Endothelial cell of hepatic sinusoid (primary cell): ENCODE results near the gene TXNDC5.

Experiments used
- in situ Hi-C: cut with HindIII; loops from 2 replicates; pipeline ENCODE4 v1.10.0; 2017; ENCODE audit warnings: low sequenced_read_pairs

TXNDC5 gene

DNA sequence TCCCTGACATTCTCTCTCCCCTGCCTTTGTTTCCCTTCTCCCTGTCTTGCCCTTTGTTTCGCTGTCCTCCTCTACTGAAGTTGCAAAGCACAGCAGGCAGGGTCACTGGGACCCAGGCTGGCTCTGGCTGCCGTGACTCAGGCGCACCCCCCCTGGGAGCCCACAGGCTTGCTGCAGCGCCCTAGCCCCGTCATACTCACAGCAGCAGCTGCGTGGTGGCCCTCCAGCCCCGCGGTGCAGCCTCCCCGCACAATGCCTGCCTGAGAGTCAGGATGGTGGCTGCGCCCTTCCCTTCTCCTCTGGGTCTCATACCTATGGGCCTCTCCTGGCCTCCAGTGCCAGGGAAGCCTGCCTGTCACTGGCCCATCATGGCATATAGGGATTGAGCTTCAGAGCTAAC lies 41.7 kb downstream of the TXNDC5 start:
- in situ Hi-C loops, result no loop called here

GRCh38 chr6:7866526-7866925 lies 44.1 kb downstream of the TXNDC5 start:
- in situ Hi-C loops, result no loop called here

DNA sequence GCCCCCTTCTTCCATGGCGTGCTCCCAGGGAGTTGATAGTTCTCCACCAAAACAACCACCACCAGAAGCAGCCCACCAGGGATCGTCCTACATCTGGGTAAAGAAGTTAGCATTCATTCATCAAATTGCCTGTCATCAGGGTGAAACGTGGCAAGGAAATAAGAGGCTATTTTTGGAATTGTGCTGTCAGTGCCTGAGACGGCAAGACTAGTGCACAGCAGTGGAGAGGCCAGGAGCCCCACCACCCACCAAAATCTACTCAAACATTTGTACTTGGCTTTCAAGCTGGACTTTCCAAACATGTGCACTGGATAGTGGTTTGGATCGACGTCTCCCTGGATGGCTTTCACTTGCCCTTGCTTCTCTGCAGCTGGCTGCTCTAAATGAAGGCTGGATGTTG lies 44.8 kb downstream of the TXNDC5 start:
- in situ Hi-C loops, result no loop called here

DNA sequence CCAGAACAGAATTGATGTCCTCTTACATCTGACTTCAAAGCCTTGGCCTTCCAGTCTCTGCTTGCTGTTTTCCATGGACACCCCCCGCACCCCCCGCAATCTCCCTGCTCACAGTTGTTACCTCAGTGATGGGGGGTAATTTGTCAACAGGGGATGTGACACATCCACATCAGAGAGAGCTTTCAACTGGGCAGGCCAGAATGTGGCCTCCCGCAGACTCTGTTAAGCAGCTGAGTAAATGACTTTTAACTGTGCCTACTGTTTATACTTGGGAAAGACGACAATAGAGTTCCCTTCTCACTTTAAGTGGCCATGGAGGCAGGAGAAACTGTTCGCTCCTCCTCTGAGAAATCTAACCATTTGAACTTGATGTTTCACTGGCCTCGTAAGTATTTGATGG lies 51.0 kb downstream of the TXNDC5 start:
- in situ Hi-C loops, result no loop called here

GRCh38 chr6:7851780-7852179 lies 58.8 kb downstream of the TXNDC5 start:
- in situ Hi-C loops, result no loop called here

GRCh38 chr6:7848229-7848628 lies 62.4 kb downstream of the TXNDC5 start:
- in situ Hi-C loops, result no loop called here

- in situ Hi-C loops, result no loop called here
These were observed 63.4 kb downstream of the TXNDC5 start for GRCh38 chr6:7846966-7847818.

DNA sequence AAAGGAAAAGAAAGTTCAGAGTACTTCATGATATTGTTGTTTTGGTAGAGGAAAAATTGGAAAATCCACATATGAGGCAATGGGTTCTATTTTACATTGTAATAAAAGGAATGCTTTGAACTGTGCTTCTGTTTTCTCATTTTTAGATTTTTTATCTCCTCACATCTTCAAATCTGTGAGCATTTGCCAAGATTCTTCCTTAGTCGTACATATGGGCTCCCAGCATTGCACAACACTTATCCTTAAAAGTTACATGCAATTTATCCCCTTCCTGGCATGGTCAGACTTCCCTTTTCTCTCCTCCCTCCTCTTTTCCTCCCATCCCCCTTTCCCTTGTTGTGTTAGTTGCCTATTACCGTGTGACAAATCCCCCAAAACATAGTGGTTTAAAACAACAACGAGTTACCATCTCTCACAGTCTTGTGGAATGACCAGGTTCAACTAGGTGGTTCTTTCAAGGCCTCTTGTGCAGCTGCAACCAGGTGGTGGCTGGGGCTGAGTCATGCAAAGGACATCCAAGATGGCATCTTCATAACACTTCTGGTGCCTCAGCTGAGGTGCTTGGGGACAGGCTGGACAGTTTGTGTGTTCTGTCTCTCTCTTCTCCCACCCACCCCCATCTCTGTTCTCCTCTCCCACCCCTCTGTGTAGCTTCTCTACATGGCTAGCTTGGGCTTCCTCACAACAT lies 68.7 kb downstream of the TXNDC5 start:
- in situ Hi-C loops, result no loop called here

DNA sequence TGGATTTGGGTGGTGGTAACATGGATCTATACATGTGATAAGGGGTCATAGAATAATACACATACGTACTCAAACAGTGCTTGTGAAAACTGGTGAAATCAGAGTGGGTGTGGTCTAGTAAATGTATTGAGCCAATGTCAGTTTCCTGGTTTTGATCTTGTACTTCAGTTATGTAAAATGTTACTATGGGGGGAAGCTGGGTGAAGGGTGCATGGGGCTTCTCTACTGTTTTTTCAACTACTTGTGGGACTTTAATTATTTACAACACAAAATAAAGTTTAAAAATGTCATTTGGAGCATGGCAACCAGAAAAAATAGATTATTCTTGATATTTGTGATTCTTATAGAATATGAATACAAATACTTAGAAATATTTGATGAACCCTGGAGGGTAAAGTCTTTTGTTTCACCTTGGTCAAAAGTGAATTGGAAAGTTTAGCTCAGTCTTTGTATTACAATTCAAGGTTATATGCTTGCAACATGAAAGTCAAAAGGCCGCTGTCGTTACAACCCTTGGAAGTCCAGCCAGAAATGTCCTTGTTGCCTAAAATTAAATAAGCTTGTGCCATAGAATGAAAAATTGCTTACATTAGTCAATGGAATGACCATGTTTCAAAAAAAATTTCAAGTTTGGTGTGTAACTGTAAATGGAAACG lies 74.1 kb downstream of the TXNDC5 start:
- in situ Hi-C loops, result no loop called here

DNA sequence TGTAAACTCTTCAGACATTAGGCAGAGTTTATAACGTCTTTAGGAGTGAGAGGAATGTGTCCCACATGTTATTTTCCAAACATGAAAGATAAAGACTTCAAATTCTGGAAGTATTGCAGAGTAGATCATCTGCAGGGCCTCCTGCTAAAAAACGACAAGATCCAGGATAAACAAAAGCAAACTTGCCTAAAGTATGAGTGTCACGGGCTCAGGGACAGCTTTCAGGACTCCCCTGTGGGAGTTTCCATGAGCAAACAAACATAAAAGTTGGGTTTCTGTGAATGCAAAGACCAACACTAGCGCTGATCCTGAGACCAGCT lies 76.9 kb downstream of the TXNDC5 start:
- in situ Hi-C loops, result no loop called here

GRCh38 chr6:7832904-7833750 lies 77.5 kb downstream of the TXNDC5 start:
- in situ Hi-C loops, result no loop called here
